Immature natural killer cell (primary cell): Measurements from ENCODE around the gene C2orf72. TPM values are rescaled to one million over a fixed set of nuclear protein-coding genes. Genes with fewer than 3 reads are reported as not detected.

ENCODE experiments used
- DNase-seq, 3 donors: peaks; one replicate each; pipeline ENCODE4 v3.0.0; 2022; ENCODE audit warnings: mixed read lengths in 1 of 3
- H3K27ac Mint-ChIP-seq, 6 donors: one replicate each; pipeline ENCODE4 v1.8.0; 2020; ENCODE audit warnings: mixed read lengths in 6 of 6, mild to moderate bottlenecking in 5 of 6, inconsistent platforms in 4 of 6, moderate library complexity in 3 of 6
- H3K27me3 Mint-ChIP-seq, 3 donors: one replicate each; pipeline ENCODE4 v1.8.0; 2020 to 2021; ENCODE audit warnings: low read depth in 3 of 3, mild to moderate bottlenecking in 3 of 3, mixed read lengths in 3 of 3, moderate library complexity in 3 of 3, inconsistent platforms in 1 of 3
- H3K36me3 Mint-ChIP-seq, 3 donors: one replicate each; pipeline ENCODE4 v1.8.0; 2020; ENCODE audit warnings: mixed read lengths in 3 of 3, inconsistent platforms in 2 of 3, mild to moderate bottlenecking in 2 of 3
- H3K4me1 Mint-ChIP-seq, 2 donors: one replicate each; pipeline ENCODE4 v1.8.0; 2020; ENCODE audit warnings: inconsistent platforms in 2 of 2, mild to moderate bottlenecking in 2 of 2, mixed read lengths in 2 of 2, moderate library complexity in 1 of 2
- H3K4me3 Mint-ChIP-seq, 5 donors: one replicate each; pipeline ENCODE4 v1.8.0; 2020; ENCODE audit warnings: mild to moderate bottlenecking in 5 of 5, mixed read lengths in 5 of 5, inconsistent platforms in 3 of 5, moderate library complexity in 3 of 5
- H3K9me3 Mint-ChIP-seq, 6 donors: one replicate each; pipeline ENCODE4 v1.8.0; 2020; ENCODE audit warnings: mild to moderate bottlenecking in 6 of 6, mixed read lengths in 6 of 6, inconsistent platforms in 4 of 6, moderate library complexity in 3 of 6
- polyA plus RNA-seq, 3 donors: library from polyadenylated mRNA; unstranded; fragments of 300-500 nt; fragmentation: Illumina TruSeq; gene quantifications; one replicate each; pipeline ENCODE4 v1.2.3, GENCODE V29; 2021

C2orf72 gene
- polyA plus RNA-seq, 3 donors from 2014 or later = not detected

DNA sequence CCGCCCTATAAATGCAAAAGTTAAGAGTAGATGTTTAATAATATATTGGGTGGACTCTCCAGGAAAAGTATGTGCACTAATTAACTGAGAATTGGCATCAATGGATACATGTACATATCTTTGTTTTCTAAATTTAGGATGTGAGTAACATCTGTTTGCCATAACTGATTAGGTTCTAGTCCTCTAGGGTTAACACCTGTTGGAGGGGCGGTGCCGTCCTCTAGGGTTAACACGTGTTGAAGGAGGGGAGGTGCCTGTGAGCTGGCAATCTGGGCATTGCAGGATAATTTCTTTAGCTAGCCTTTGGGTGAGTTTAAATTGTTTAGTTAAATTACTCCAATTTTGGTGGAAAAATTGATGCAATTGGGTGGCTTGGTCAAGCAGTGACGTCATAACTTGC lies 56.6 kb downstream of the C2orf72 start:
- Mint-ChIP-seq H3K36me3 (peaks cover 21 to 60% (median 38%) of the 10 kb centered on the region in 3 donors), H3K9me3 (peaks cover 0 to 3% (median 2%) of the 10 kb centered on the region in 6 donors), H3K27me3 (no peaks in the 10 kb centered on the region), H3K4me1 (no peaks in the 10 kb centered on the region), H3K27ac (peak overlapping the region in 1 of 6 donors; percentile 9), H3K4me3 (no peak overlapping the region)
- DNase-seq = no peak

DNA sequence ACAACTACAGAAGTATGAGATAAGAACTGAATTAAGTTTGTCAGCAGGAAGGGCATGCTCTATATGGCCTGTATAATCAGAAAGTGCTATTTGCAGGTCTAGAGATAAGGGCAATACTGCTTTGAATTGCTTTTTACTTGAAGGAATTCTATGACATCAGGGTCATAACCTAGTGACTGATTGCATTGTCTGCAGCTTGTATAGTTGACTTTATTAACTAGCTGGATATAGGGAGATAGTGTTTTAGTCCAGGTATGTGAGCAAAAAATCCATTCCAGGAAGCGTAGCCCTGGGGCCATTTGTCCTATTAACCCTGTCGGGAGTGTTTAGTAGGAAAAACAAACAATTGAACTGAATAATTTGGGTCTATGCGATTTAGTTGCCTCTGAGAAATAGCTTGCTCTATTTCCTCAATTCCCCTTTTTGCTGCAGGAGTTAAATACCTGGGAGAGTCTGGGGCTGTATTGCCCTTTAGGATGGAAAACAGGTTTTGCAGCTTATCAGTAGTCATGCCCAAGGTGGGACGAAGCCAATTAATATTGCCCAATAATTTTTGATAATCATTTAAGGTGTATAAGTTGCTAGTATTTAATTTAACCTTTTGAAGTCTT lies 57.5 kb downstream of the C2orf72 start:
- DNase-seq = no peak

More for the DNA sequence above, 57.5 kb downstream of the C2orf72 start:
- H3K36me3 Mint-ChIP-seq = peaks cover 24 to 63% (median 40%) of the 10 kb centered on the region in 3 donors
- H3K4me3 Mint-ChIP-seq = no peak overlapping the region
- no peaks in the 10 kb centered on the region for H3K27me3 Mint-ChIP-seq
- H3K4me1 Mint-ChIP-seq = no peaks in the 10 kb centered on the region
- peaks cover 0 to 5% (median 4%) of the 10 kb centered on the region in 6 donors for H3K9me3 Mint-ChIP-seq
- H3K27ac Mint-ChIP-seq = no peak overlapping the region

Other genes with a start within 250 kb of the C2orf72 start
- gene ITM2C, start 172.6 kb upstream of the C2orf72 start, polyA plus RNA-seq = 10 to 100 TPM in 2 of 3 donors, 1 to 10 TPM in 1; 5.3 to 23.7 (median 16.9) TPM
- not detected for gene GPR55, start 112.3 kb upstream of the C2orf72 start, polyA plus RNA-seq
- not detected for gene SPATA3, start 41.4 kb upstream of the C2orf72 start, polyA plus RNA-seq
- 10 to 100 TPM; 35.1 to 79.2 (median 61.0) TPM for gene PSMD1, start 19.3 kb downstream of the C2orf72 start, polyA plus RNA-seq
- gene HTR2B, start 87.5 kb downstream of the C2orf72 start, polyA plus RNA-seq = under 1 TPM in 1 of 3 donors, not detected in 2; 0.10 TPM
- gene ARMC9, start 161.1 kb downstream of the C2orf72 start, polyA plus RNA-seq = 1 to 10 TPM in 1 of 3 donors, under 1 TPM in 1, not detected in 1; 0.94 to 1.1 TPM